ENCODE results near the gene COTL1.
A peak's percentile ranks its signal among the peaks of the same experiment; 100 is the strongest.
"Not testable (repeated sequence)": the region's sequence is repeated elsewhere in the genome, so short reads cannot be mapped to it uniquely, and the experiment has no call there.

COTL1 gene

DNA sequence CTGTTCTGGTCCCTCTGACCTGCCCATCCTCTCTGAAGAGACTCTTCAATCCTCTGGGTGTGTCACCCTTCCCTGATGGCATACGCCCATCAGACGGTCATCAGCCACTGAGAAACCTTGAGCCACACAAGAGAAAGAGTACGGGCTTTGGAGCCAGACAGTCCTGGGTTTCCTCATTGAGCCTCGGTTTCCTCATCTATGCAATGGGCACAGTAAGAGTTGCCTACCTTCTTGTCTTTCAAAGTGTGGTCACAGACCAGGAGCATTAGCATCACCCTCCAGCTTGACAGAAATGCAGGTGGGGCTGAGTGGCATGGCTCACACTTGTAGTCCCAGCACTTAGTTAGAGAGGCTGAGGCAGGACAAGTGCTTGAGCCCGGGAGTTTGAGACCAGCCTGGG, 87.3 kb downstream of the COTL1 start:
- Histone ChIP-seq H3K9me3 (replicated peaks; ENCODE audit: low read length) (peaks cover 6% of the 10 kb centered on the region), H3K27me3 (ENCODE audit: control insufficient read depth, insufficient read depth, low read length) (no peaks in the 10 kb centered on the region), H3K36me3 (ENCODE audit: insufficient read depth, low read length) (no peaks in the 10 kb centered on the region), H3K4me1 (ENCODE audit: control insufficient read depth, insufficient read depth, low read length) (peaks cover 36% of the 10 kb centered on the region), H3K4me3 (ENCODE audit: low read length) (no peak overlapping the region), H3K4me2 (ENCODE audit: low read length) (no peak overlapping the region), H3K9ac (ENCODE audit: low read depth, low read length) (no peak overlapping the region)

DNA sequence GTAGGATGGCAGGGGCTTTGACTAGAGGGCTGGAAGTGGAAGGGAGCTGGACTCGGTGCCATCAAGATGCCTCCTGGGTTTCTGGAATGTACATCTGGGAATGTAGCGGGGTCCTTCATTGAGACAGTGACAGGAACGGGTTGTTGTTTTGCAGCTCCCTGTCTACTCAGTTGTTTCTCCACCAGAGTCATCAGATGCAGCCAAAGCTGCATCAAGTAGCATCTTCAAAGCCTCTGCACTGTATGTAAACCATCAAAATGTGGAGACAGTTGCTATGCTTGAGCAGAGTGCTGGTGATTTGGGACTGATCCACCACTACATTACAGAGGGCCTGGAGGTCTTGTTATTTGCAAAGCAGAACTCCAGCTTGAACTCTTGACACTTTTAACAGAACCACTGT, 88.3 kb downstream of the COTL1 start:
- H3K4me1 ChIP-seq (ENCODE audit: control insufficient read depth, insufficient read depth, low read length): peaks cover 36% of the 10 kb centered on the region
- no peaks in the 10 kb centered on the region for H3K36me3 ChIP-seq (ENCODE audit: insufficient read depth, low read length)
- no peak overlapping the region for H3K4me2 ChIP-seq (ENCODE audit: low read length)
- peaks cover 6% of the 10 kb centered on the region for H3K9me3 ChIP-seq (replicated peaks; ENCODE audit: low read length)
- H3K9ac ChIP-seq (ENCODE audit: low read depth, low read length): no peak overlapping the region
- no peaks in the 10 kb centered on the region for H3K27me3 ChIP-seq (ENCODE audit: control insufficient read depth, insufficient read depth, low read length)
- no peak overlapping the region for H3K4me3 ChIP-seq (ENCODE audit: low read length)

DNA sequence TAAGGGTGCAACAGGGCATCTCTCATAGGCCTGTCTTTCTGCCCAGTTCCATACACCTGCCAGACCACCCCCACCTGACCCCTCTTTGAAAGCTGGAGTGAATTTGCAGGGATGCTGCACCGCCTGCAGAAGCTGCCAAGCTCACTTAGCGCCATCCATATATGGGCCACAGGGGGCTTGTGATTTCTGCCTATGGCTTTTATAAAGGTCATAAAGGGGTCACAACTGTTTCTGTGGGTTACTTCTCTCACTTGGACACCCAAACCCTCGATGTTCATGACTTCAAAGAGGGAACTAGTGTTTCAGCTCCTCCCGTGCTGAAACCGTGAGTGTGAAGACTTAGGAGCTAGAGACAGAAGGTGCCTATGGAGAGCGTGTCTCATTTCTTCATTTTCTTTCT, 89.6 kb downstream of the COTL1 start:
- H3K36me3 ChIP-seq (ENCODE audit: insufficient read depth, low read length): no peaks in the 10 kb centered on the region
- H3K27me3 ChIP-seq (ENCODE audit: control insufficient read depth, insufficient read depth, low read length): no peaks in the 10 kb centered on the region
- H3K4me1 ChIP-seq (ENCODE audit: control insufficient read depth, insufficient read depth, low read length): peaks cover 36% of the 10 kb centered on the region
- no peak overlapping the region for H3K4me3 ChIP-seq (ENCODE audit: low read length)
- no peak overlapping the region for H3K4me2 ChIP-seq (ENCODE audit: low read length)
- H3K9me3 ChIP-seq (replicated peaks; ENCODE audit: low read length): peaks cover 6% of the 10 kb centered on the region
- H3K9ac ChIP-seq (ENCODE audit: low read depth, low read length): no peak overlapping the region

DNA sequence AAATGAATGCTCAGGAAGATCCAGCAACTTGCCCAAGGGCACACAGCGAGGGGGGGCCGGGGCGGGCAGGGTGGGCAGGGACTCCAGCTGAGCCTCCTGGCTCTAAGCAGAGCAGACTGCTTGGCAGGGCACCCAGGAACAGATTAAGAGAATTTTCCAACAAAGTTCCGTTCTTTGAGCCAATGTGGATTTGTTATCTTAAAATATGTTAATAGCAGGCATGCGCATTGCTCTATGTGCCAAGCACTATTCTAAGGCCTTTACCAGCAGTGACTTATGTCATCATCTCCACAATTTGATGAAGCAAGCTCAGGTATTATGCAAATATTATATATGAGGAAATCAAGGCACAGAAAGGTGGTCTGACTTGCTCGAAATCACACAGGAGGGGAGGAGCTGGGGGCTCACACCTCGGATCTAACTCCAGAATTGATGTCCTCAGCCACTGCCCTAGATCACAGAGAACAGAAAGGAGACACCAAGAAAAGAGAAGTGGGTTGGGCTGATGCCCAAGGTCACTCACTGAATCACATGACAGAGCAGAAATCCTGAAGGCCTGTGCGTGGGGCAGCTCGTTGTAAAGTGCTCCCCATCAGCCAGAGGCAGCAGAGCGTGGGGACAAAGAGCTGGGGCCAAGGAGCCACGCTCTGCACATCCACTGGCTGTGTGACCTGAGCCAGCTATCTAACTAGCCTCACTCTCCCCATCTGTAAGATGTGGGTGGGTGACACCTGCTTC, 90.2 kb downstream of the COTL1 start:
- H3K4me2 ChIP-seq (ENCODE audit: low read length): peak overlapping the region; percentile 67
- H3K9me3 ChIP-seq (replicated peaks; ENCODE audit: low read length): peaks cover 6% of the 10 kb centered on the region
- no peak overlapping the region for H3K4me3 ChIP-seq (ENCODE audit: low read length)
- H3K4me1 ChIP-seq (ENCODE audit: control insufficient read depth, insufficient read depth, low read length): peaks cover 30% of the 10 kb centered on the region
- no peaks in the 10 kb centered on the region for H3K27me3 ChIP-seq (ENCODE audit: control insufficient read depth, insufficient read depth, low read length)
- no peaks in the 10 kb centered on the region for H3K36me3 ChIP-seq (ENCODE audit: insufficient read depth, low read length)
- peak overlapping the region; percentile 47 for H3K9ac ChIP-seq (ENCODE audit: low read depth, low read length)

DNA sequence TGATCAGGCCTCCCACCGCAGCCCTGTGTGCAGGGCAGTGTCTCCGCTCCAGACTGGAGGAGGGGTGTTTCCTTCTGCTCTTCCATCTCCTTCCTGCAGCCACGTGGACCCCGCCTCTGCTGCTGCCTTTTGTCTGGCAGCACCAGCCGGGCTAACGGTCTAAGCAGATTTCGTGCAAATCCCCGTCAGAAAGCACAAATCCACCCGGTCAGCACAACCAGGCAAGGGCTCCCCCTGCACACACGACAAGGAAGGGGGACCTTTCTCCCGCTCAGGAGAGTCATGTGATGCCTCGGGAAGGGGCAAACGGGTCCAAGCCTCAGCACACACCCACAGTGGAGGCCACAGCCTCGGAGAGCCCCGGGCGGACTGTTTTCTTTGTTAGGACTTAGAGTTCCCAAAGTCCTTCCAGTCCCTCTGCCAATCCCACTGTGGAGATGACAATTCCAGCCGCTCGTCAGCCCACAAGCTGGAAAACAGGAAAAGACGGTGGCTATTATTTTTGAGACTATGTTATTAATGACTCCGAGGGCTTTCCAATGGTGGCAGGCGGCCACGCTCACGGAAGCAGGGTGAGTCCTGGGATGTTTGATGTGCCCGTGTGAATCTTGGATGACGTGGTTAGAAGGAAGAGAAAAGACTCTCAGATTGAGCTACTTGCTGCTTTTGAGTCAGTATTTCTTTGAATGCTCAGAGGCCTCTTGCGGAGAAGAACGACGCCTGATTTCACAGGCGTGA, 90.9 kb downstream of the COTL1 start:
- Histone ChIP-seq H3K4me2 (ENCODE audit: low read length) (peak overlapping the region; percentile 67), H3K9ac (ENCODE audit: low read depth, low read length) (peak overlapping the region; percentile 47), H3K9me3 (replicated peaks; ENCODE audit: low read length) (peaks cover 6% of the 10 kb centered on the region), H3K27me3 (ENCODE audit: control insufficient read depth, insufficient read depth, low read length) (no peaks in the 10 kb centered on the region), H3K36me3 (ENCODE audit: insufficient read depth, low read length) (no peaks in the 10 kb centered on the region), H3K4me3 (ENCODE audit: low read length) (no peak overlapping the region), H3K4me1 (ENCODE audit: control insufficient read depth, insufficient read depth, low read length) (peaks cover 23% of the 10 kb centered on the region)

DNA sequence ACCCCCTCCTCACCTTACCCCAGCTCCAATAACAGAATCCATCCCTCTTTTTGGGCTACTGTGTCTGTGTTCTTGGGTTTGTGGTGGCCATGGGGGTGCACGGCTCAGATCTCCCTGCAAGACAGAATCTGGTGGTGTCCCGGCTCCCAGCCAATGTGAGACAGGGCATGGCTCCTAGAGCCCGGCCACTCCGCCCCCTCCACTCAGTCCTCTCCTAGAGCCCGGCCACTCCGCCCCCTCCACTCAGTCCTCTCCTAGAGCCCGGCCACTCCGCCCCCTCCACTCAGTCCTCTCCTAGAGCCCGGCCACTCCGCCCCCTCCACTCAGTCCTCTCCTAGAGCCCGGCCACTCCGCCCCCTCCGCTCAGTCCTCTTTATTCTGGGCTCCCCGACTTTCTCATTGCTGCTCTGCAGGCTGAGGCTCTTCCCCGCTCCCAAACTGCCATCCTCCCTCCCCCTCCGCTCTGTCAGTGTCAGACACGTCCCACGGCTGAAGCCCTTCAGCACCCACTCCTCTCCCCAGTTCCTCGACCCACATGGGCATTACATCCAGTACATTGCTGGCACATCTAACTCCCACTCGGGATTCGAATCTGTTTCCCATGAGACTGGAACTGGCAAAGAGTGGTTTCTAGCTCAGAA, 92.8 kb downstream of the COTL1 start:
- H3K4me2 ChIP-seq (ENCODE audit: low read length); H3K27me3 ChIP-seq (ENCODE audit: control insufficient read depth, insufficient read depth, low read length); H3K36me3 ChIP-seq (ENCODE audit: insufficient read depth, low read length); H3K4me3 ChIP-seq (ENCODE audit: low read length); H3K9ac ChIP-seq (ENCODE audit: low read depth, low read length); H3K9me3 ChIP-seq (replicated peaks; ENCODE audit: low read length): not testable (repeated sequence)
- peaks cover 16% of the 10 kb centered on the region for H3K4me1 ChIP-seq (ENCODE audit: control insufficient read depth, insufficient read depth, low read length)

DNA sequence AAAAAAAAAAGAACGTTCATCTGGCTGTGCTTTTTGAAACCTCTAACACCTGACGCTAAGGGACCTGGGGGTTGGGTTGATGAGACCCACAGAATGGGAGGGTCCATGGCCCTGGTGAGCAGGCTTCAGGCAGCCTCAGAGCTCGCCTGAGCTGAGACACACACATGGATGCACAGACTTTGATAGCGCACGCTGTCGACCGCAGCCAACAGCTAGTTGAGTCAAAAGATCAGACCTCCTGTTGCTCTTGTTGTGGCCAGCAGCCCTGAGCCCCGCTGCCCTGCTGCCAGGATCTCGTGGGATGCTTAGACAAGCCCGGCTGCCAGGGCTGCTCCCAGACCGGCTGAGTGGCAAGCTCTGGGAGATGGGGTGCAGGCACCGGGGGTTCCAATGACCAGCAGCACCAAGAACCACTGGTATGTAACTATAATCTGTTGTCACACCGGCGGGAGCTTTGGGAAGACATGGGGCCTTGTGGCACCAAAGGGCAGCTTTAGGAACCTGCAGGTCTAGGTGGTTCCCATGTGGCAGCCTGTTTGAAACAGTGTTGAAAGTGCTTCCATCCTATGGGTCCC, 93.4 kb downstream of the COTL1 start:
- Histone ChIP-seq H3K36me3 (ENCODE audit: insufficient read depth, low read length) (no peaks in the 10 kb centered on the region), H3K9ac (ENCODE audit: low read depth, low read length) (no peak overlapping the region), H3K4me2 (ENCODE audit: low read length) (no peak overlapping the region), H3K4me1 (ENCODE audit: control insufficient read depth, insufficient read depth, low read length) (peaks cover 16% of the 10 kb centered on the region), H3K4me3 (ENCODE audit: low read length) (no peak overlapping the region), H3K27me3 (ENCODE audit: control insufficient read depth, insufficient read depth, low read length) (no peaks in the 10 kb centered on the region), H3K9me3 (replicated peaks; ENCODE audit: low read length) (peaks cover 2% of the 10 kb centered on the region)

DNA sequence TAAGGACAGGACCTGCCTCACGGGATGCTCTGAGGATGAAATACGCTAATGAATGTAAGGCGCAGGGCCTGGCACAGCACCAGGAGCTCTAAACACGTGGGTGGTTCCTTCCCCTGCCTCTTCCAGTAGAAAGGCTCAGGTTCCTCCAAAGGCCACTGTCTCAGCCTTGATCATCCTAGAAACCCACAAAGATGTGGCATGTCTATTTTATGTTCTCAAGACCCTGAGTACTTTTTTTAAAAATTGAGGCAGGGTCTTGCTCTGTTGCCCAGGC, 96.4 kb downstream of the COTL1 start:
- Histone ChIP-seq H3K4me2 (ENCODE audit: low read length) (no peak overlapping the region), H3K4me3 (ENCODE audit: low read length) (no peak overlapping the region), H3K9ac (ENCODE audit: low read depth, low read length) (no peak overlapping the region), H3K27me3 (ENCODE audit: control insufficient read depth, insufficient read depth, low read length) (no peaks in the 10 kb centered on the region), H3K4me1 (ENCODE audit: control insufficient read depth, insufficient read depth, low read length) (peaks cover 4% of the 10 kb centered on the region), H3K9me3 (replicated peaks; ENCODE audit: low read length) (no peaks in the 10 kb centered on the region), H3K36me3 (ENCODE audit: insufficient read depth, low read length) (no peaks in the 10 kb centered on the region)

DNA sequence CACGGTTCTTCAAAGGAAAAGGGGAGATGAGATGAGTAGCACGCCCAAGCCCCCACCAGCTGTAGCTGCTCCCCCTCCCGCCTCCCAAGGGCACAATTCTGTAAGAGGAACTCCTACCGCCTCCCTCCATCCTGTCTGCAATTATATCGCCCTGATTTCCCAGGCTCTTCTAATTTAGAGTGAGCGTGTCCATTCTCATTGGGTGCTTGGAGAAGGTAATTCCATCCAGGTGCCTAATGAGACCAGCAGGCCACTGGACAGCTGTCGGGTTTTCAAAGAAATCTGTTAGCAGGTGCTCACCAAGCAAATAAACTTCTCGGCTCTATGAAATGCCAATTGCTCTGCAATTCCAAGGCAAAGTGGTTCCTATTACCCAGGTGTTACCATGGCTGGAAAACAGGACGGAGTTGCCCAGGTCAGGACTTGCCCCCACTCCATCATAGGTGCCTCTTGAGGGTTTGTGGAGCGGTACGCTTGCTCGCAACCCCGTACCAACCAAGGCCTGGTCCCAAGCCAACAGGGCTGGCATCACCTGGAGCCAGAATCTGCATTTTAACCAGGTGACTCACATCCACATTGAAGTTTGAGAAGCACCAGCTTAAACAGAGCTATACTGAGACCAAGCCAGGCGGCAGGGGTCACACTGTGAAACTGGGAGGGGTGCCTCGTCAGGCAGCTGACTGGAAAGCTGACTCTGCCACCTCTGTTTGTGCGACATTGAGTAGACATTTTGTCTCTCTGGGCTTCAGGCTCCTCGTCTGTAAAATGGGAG, 97.0 kb downstream of the COTL1 start:
- Histone ChIP-seq H3K4me2 (ENCODE audit: low read length) (no peak overlapping the region), H3K36me3 (ENCODE audit: insufficient read depth, low read length) (no peaks in the 10 kb centered on the region), H3K27me3 (ENCODE audit: control insufficient read depth, insufficient read depth, low read length) (no peaks in the 10 kb centered on the region), H3K9ac (ENCODE audit: low read depth, low read length) (no peak overlapping the region), H3K4me1 (ENCODE audit: control insufficient read depth, insufficient read depth, low read length) (peaks cover 4% of the 10 kb centered on the region), H3K4me3 (ENCODE audit: low read length) (no peak overlapping the region), H3K9me3 (replicated peaks; ENCODE audit: low read length) (no peaks in the 10 kb centered on the region)

DNA sequence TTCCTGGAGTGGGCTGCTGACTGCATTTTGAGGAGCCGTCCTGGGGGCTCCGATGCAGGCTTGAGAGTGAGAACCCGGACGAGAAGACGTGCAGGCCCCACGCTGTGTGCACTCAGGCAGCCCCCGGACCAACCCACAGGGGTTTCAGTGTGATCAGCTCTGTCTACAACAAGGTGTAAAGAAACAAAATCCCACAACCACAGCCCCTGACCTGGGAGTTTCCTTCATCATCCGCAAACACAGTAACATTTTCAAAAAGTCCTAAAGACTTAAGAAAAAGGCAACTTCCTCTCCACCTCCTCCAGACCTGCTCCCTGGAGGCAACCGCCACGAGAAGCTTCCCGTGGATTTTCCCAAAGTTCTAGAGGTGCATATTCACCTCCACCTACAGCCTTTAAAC, 98.0 kb downstream of the COTL1 start:
- Histone ChIP-seq H3K36me3 (ENCODE audit: insufficient read depth, low read length) (no peaks in the 10 kb centered on the region), H3K9ac (ENCODE audit: low read depth, low read length) (no peak overlapping the region), H3K27me3 (ENCODE audit: control insufficient read depth, insufficient read depth, low read length) (no peaks in the 10 kb centered on the region), H3K4me3 (ENCODE audit: low read length) (no peak overlapping the region), H3K4me2 (ENCODE audit: low read length) (no peak overlapping the region), H3K4me1 (ENCODE audit: control insufficient read depth, insufficient read depth, low read length) (peaks cover 4% of the 10 kb centered on the region), H3K9me3 (replicated peaks; ENCODE audit: low read length) (no peaks in the 10 kb centered on the region)

DNA sequence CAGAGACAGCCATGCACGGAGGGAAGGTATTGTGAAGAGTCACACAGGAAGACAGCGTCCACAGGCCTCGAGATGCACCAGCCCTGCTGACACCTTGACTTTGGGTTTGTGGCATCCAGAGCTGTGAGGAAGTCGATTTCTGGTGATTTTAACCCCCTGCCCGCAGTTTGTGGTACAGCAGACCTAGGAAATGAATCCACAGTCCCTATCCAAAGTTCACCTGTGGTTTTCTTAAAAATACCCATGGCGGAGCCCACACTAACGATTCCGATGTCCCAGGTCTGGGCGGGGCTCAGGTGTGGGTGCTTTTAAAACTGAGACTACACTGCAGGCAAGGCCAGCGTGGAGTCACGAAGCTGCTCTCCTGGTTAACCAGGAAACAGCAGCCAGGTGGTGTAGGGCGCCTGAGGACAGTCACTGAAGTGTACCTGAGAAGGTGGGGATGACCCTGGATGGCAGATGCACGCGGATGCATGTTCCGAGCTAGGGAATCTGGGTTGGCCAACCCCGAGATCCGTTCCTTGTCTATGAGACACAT, 99.0 kb downstream of the COTL1 start:
- Histone ChIP-seq H3K9me3 (replicated peaks; ENCODE audit: low read length) (no peaks in the 10 kb centered on the region), H3K4me2 (ENCODE audit: low read length) (no peak overlapping the region), H3K9ac (ENCODE audit: low read depth, low read length) (no peak overlapping the region), H3K36me3 (ENCODE audit: insufficient read depth, low read length) (no peaks in the 10 kb centered on the region), H3K4me1 (ENCODE audit: control insufficient read depth, insufficient read depth, low read length) (peaks cover 4% of the 10 kb centered on the region), H3K4me3 (ENCODE audit: low read length) (no peak overlapping the region), H3K27me3 (ENCODE audit: control insufficient read depth, insufficient read depth, low read length) (no peaks in the 10 kb centered on the region)
